Upper lobe of right lung (tissue), 1 donor: ENCODE data around the gene DGKI. TPM values are rescaled to one million over a fixed set of nuclear protein-coding genes. Genes with fewer than 3 reads are reported as not detected.

Source experiments
- ATAC-seq: fragments of 200-7000 bp; cut with Tn5 transposase; one replicate; pipeline ENCODE4 v1.9.1; 2020; ENCODE audit warnings: mild to moderate bottlenecking, moderate library complexity
- DNase-seq: peaks from one replicate; pipeline ENCODE4 v3.0.0-alpha.2; 2020
- H3K27ac ChIP-seq: fragments of 200-600 bp; one replicate; pipeline ENCODE4 v1.8.0; 2022
- H3K27me3 ChIP-seq: fragments of 200-600 bp; one replicate; pipeline ENCODE4 v1.8.0; 2022; ENCODE audit warnings: mild to moderate bottlenecking
- H3K36me3 ChIP-seq: fragments of 200-600 bp; one replicate; pipeline ENCODE4 v1.8.0; 2022
- H3K4me1 ChIP-seq: fragments of 200-600 bp; one replicate; pipeline ENCODE4 v1.8.0; 2022
- H3K4me3 ChIP-seq: fragments of 200-600 bp; one replicate; pipeline ENCODE4 v1.8.0; 2022; ENCODE audit warnings: mild to moderate bottlenecking
- H3K9me3 ChIP-seq: fragments of 200-600 bp; one replicate; pipeline ENCODE4 v1.8.0; 2022
- intact Hi-C: fragments of 100-400 bp; cut with DNase I; formaldehyde crosslinking; loops from one replicate; pipeline ENCODE4 v1.11.0; 2022
- total RNA-seq: library from RNA; stranded (reverse); fragmentation: NEBNext Ultra II Directional; extraction: Animal tissue kit (Norgen Biotek cat#: 25700); gene quantifications from one replicate; pipeline ENCODE4 v1.2.1, GENCODE V29; 2021
- TF ChIP-seq, protein P1 (sequence below): fragments of 200-600 bp; IDR thresholded peaks from one replicate; pipeline ENCODE4 v1.8.0; 2022; ENCODE audit warnings: antibody characterized with exemption
- donor health status: DM: no; HTN: yes; CAD: no; lungs with severe emphysema.

Gene DGKI
- total RNA-seq, 1 donor from 2014 or later: 0.67 TPM

DNA sequence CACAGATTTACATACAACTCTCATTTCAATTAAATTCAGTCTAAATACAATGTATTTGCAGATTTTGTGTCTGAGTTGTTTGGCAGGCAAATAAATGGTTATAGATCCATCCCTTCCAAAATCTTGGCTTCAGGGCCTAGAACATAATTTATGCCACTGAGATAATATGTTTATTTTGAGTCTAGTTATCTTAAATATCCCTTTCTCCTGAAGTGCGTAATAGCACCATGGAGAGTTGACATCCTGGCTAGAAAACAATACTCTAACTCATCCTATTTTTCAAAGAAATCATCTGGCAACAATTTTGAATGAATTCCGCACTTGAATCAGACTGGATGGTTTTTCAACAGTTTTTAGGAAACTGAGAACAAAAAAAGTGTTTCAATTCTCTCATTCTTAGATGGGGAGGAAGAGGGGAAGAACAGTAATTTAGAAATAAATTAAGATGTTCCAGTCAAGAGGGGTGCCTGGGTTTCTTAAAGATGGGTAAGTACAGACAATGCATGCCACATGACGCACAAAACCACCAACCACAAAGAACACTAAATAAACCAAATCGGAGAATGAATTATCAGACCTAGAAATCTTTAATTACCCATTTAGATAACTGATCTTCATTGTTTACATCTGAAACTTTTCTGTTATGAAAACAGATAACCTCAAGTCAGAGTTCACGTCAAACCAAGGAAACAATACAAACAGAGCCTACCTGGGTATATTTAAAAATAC lies 274.6 kb downstream of the DGKI start:
- no peaks in the 10 kb centered on the region for H3K27me3 ChIP-seq

DNA sequence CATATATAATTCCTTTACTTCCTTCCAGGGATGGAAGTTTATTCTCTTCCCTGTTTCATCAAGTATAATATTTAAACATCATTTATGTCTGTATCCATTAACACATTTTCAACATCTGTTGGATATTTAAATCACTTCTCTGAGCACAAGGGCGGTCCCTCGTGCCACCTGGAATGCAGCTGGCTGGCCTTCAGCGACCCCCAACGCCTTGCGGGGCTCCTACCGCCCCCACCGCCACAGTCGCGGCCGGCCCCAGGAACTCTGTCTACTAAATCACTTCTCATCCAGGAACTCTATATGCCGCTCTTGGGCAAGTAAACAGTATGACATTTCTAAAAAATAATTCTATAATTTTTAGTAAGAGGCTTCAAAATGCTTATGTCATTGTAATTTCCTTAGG lies 282.1 kb downstream of the DGKI start:
- H3K36me3 ChIP-seq: no peaks in the 10 kb centered on the region
- no peaks in the 10 kb centered on the region for H3K4me1 ChIP-seq
- TF ChIP-seq, protein P1, sequence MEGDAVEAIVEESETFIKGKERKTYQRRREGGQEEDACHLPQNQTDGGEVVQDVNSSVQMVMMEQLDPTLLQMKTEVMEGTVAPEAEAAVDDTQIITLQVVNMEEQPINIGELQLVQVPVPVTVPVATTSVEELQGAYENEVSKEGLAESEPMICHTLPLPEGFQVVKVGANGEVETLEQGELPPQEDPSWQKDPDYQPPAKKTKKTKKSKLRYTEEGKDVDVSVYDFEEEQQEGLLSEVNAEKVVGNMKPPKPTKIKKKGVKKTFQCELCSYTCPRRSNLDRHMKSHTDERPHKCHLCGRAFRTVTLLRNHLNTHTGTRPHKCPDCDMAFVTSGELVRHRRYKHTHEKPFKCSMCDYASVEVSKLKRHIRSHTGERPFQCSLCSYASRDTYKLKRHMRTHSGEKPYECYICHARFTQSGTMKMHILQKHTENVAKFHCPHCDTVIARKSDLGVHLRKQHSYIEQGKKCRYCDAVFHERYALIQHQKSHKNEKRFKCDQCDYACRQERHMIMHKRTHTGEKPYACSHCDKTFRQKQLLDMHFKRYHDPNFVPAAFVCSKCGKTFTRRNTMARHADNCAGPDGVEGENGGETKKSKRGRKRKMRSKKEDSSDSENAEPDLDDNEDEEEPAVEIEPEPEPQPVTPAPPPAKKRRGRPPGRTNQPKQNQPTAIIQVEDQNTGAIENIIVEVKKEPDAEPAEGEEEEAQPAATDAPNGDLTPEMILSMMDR: no peak
- H3K27ac ChIP-seq: no peak overlapping the region
- H3K4me3 ChIP-seq: no peak overlapping the region
- intact Hi-C loops: no loop called here
- no peaks in the 10 kb centered on the region for H3K9me3 ChIP-seq
- DNase-seq (no peak), ATAC-seq (no peak)
- H3K27me3 ChIP-seq: no peaks in the 10 kb centered on the region

More for the DNA sequence above, 274.6 kb downstream of the DGKI start:
- Histone ChIP-seq H3K36me3 (no peaks in the 10 kb centered on the region), H3K9me3 (no peaks in the 10 kb centered on the region), H3K4me1 (no peaks in the 10 kb centered on the region), H3K27ac (no peak overlapping the region), H3K4me3 (no peak overlapping the region)
- ATAC-seq (no peak), DNase-seq (no peak)
- TF ChIP-seq, protein P1: no peak
- intact Hi-C loops: no loop called here

DNA sequence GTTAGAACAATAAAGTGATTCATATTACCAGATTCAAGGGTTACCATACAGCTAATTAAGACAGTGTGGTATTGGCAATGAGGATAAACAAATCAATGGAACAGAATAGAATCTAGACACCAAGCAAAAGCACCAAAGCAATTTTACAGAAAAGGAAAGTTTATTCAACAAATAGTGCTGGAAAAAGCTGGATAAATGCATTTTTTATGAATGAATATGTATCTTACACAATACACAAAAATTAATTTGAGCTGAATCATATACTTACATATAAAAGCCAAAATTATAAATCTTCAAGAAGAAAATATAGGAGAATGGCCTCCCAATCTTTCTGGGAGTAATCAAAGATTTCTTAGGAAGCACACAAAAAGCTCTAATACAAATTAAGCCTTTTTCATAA lies 282.8 kb downstream of the DGKI start:
- no peaks in the 10 kb centered on the region for H3K36me3 ChIP-seq
- H3K9me3 ChIP-seq: no peaks in the 10 kb centered on the region
- DNase-seq (no peak), ATAC-seq (no peak)
- no peak overlapping the region for H3K27ac ChIP-seq
- TF ChIP-seq, protein P1: no peak
- no peaks in the 10 kb centered on the region for H3K4me1 ChIP-seq
- H3K27me3 ChIP-seq: no peaks in the 10 kb centered on the region
- H3K4me3 ChIP-seq: no peak overlapping the region
- intact Hi-C loops: no loop called here

DNA sequence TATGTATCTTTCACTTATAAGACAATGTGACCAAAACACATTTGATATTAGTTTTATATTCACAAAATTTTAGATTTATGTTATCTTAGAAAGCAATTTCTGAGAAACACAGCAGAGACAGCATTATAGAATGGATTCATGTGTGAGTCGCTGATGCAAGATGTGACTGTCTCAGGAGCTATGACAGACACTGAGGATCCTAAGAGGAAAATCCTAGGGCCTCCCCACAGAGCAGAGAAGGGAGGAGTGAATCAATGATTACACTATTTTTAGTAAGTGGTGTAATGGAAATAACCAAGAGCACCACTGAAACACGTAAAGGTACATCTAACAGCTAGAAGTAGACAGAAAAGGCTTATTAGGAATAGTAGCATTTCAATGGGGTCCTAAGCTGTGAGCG lies 299.3 kb downstream of the DGKI start:
- no peaks in the 10 kb centered on the region for H3K9me3 ChIP-seq
- intact Hi-C loops: no loop called here
- no peaks in the 10 kb centered on the region for H3K36me3 ChIP-seq

DNA sequence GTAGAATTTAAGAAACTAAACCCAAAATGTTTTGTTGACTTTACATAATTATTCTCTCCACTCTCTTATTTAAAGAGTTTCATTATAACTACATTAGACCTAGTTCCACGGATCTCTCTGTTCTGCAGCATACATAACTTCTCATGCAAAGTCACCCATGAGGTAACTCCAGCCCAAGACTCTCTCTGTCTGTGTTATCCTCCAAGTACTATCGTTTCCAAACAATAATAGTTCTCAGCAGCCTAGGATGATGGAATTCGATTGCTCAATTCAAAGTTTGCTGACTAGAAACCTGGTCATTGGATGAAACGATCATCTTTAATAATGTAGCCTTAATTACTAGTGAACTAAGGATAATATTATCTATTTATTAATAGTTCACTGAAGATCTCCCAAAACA lies 300.1 kb downstream of the DGKI start:
- no peaks in the 10 kb centered on the region for H3K36me3 ChIP-seq
- no peaks in the 10 kb centered on the region for H3K27me3 ChIP-seq
- intact Hi-C loops: no loop called here
- no peak for DNase-seq
- no peak overlapping the region for H3K4me3 ChIP-seq
- H3K27ac ChIP-seq: no peak overlapping the region
- no peaks in the 10 kb centered on the region for H3K9me3 ChIP-seq
- TF ChIP-seq, protein P1: no peak
- no peak for ATAC-seq
- no peaks in the 10 kb centered on the region for H3K4me1 ChIP-seq

More for the DNA sequence above, 299.3 kb downstream of the DGKI start:
- TF ChIP-seq, protein P1: no peak
- H3K27me3 ChIP-seq: no peaks in the 10 kb centered on the region
- DNase-seq (no peak), ATAC-seq (no peak)
- no peak overlapping the region for H3K27ac ChIP-seq
- no peak overlapping the region for H3K4me3 ChIP-seq
- H3K4me1 ChIP-seq: no peaks in the 10 kb centered on the region

DNA sequence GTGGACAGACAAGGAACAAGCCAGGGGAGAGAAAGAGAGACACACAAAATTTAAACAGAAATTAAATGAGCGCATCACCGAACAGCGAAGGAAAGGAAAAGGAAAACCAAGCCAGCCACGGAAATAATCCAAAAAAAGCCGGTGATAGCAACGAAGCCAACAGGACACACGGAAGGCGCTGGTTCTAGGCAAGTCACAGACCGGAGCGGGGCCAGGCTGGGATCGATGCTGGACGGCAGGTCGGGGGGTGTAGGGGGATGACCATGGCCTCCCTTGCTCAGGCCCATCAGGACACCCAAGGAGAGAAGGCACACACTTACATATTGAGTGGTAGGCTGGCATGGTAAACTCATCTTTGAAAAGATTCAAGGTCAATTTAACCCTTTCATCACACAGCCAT lies 300.8 kb downstream of the DGKI start:
- no peaks in the 10 kb centered on the region for H3K9me3 ChIP-seq
- no peak for DNase-seq

More for the DNA sequence above, 300.8 kb downstream of the DGKI start:
- H3K4me3 ChIP-seq: no peak overlapping the region
- H3K27ac ChIP-seq: no peak overlapping the region
- intact Hi-C loops: no loop called here
- TF ChIP-seq, protein P1: no peak
- no peak for ATAC-seq
- no peaks in the 10 kb centered on the region for H3K36me3 ChIP-seq
- no peaks in the 10 kb centered on the region for H3K4me1 ChIP-seq
- no peaks in the 10 kb centered on the region for H3K27me3 ChIP-seq
